Activated T-helper 1 cell treated with anti-CD3 and anti-CD28 coated beads, Interleukin-12 subunit alpha, Interleukin-12 subunit beta, Interleukin-2, Interleukin-4 antibody, amounts not matched to agents 30 ng/mL and 10 ng/mL and 1 ng/mL, durations not matched to agents 14 hours and 24 hours and 36 hours (primary cell): ENCODE data around the gene USF3. TPM values are rescaled to one million over a fixed set of nuclear protein-coding genes. Genes with fewer than 3 reads are reported as not detected.

Experiments
- DNase-seq: peaks from one replicate; pipeline ENCODE4 v3.0.0; 2021; ENCODE audit warnings: low spot score
- H3K27ac Mint-ChIP-seq: one replicate; pipeline ENCODE4 v1.8.0; 2021; ENCODE audit warnings: mild to moderate bottlenecking, mixed read lengths
- H3K27me3 Mint-ChIP-seq: one replicate; pipeline ENCODE4 v1.8.0; 2022; ENCODE audit warnings: mild to moderate bottlenecking, moderate library complexity, mixed read lengths; ENCODE audit not compliant: insufficient read depth
- H3K36me3 Mint-ChIP-seq: one replicate; pipeline ENCODE4 v1.8.0; 2021; ENCODE audit warnings: low read depth, mixed read lengths
- H3K4me1 Mint-ChIP-seq: one replicate; pipeline ENCODE4 v1.8.0; 2021; ENCODE audit warnings: low read depth, mixed read lengths
- H3K4me3 Mint-ChIP-seq: one replicate; pipeline ENCODE4 v1.8.0; 2021; ENCODE audit warnings: mild to moderate bottlenecking, moderate library complexity, mixed read lengths
- H3K9me3 Mint-ChIP-seq: one replicate; pipeline ENCODE4 v1.8.0; 2021; ENCODE audit warnings: mixed read lengths
- intact Hi-C: fragments of 100-400 bp; cut with micrococcal nuclease; formaldehyde crosslinking; loops from one replicate; pipeline ENCODE4 v1.15.1; 2024
- total RNA-seq: library from RNA; stranded (reverse); gene quantifications from 2 replicates; pipeline ENCODE4 v1.2.3, GENCODE V29; 2022

The USF3 gene
- total RNA-seq, 1 donor from 2014 or later, result 14.7 TPM

DNA sequence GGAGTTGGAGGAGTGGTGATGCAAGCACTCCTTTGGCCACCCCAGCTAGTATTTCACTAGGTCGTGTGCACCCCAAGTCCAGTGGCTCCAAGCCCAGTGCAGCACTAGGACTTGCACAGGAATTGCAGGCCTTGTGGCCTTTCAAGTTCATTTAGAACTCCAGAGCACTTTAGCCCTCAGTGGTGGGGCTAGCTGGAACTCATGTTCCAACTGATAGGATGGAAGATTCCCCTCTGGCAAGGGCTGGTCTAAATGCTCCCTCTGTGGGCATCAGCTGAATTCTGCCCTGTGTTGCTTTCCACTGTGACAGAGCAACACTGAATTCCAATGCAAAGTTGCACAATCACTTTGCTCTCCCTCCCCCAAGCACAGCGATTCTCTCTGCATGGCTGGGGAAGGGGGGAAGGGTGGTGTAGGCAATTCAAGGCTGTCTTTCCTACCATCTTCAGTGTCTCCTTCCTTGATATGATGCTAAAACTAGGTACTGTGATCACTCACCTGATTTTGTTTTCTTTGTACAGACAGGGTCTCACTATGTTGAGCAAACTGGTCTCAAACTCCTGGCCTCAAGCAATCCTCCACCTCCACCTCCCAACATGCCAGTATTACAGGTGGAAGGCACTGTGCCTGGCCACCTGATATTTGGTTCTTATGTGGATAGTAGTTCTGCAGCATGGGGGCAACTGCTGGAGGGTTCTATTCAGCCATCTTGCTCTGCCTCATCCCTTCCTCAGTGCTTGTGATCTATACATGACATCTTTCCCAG is 10.3 kb downstream of the USF3 start:
- peaks cover 13% of the 10 kb centered on the region for H3K36me3 Mint-ChIP-seq
- peaks cover 16% of the 10 kb centered on the region for H3K9me3 Mint-ChIP-seq
- no peak overlapping the region for H3K4me3 Mint-ChIP-seq
- intact Hi-C loops, result no loop called here
- no peaks in the 10 kb centered on the region for H3K27me3 Mint-ChIP-seq
- H3K27ac Mint-ChIP-seq, result no peak overlapping the region
- DNase-seq, result no peak
- H3K4me1 Mint-ChIP-seq, result no peaks in the 10 kb centered on the region

DNA sequence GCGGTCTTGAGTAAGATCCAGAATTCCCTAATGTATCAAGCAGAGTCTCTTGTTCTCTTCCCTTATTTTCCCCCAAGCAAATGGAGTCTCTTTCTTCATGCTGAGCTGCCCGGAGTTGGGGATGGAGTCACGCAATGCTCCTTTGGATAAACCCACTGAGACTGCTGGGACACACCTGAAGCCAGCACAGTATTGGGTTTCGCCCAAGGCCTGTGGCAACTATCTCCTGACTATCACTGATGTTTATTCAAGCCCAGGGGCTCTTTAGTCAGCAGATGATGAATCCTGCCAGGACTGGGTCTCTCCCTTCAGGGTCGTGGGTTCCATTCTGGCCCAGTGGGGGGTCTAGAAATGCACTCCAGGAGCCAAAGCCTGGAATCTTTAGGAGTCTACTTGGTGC is 11.3 kb downstream of the USF3 start:
- H3K27me3 Mint-ChIP-seq, result no peaks in the 10 kb centered on the region
- DNase-seq, result no peak
- no peaks in the 10 kb centered on the region for H3K4me1 Mint-ChIP-seq
- no peak overlapping the region for H3K27ac Mint-ChIP-seq
- H3K4me3 Mint-ChIP-seq, result no peak overlapping the region
- intact Hi-C loops, result no loop called here
- peaks cover 13% of the 10 kb centered on the region for H3K36me3 Mint-ChIP-seq
- peaks cover 16% of the 10 kb centered on the region for H3K9me3 Mint-ChIP-seq

DNA sequence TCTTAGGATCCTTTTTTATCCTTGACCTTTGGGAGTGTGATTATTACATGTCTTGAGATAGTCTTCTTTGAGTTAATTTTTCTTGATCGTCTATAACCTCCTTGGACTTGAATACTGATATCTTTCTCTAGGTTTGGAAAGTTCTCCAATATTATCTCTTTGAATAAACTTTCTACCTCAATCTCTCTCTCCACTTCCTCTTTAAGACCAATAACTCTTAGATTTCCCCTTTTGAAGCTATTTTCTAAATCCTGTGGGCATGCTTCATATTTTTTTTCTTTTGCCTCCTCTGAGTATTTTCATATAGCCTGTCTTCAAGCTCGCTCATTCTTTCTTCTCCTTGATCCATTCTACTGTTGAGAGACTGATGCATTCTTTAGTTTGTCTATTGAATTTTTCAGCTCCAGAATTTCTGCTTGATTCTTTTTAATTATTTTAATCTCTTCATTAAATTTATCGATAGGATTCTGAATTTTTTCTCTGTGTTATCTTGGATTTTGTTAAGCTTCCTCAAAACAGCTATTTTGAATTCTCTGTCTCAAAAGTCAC is 12.1 kb downstream of the USF3 start:
- intact Hi-C loops, result no loop called here

DNA sequence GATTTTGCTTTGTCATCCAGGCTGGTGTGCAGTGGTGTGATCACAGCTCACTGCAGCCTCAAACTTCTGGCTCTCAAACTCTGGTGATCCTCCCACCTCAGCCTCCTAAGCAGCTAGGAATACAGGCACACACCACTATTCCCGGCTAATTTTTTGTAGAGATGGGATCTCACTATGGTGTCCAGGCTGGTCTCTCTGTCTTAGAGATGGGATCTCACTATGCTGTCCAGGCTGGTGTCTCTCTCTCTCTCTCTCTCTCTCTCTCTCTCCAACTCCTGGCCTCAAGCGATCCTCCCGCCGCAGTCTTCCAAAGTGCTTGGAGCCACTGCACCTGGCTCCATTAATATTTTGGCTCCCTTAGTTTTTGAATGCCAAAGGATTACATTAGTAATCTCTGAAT is 17.7 kb downstream of the USF3 start:
- intact Hi-C loops, result no loop called here
- no peaks in the 10 kb centered on the region for H3K4me1 Mint-ChIP-seq
- no peak overlapping the region for H3K27ac Mint-ChIP-seq
- H3K4me3 Mint-ChIP-seq, result no peak overlapping the region
- peaks cover 19% of the 10 kb centered on the region for H3K36me3 Mint-ChIP-seq
- H3K27me3 Mint-ChIP-seq, result no peaks in the 10 kb centered on the region
- no peak for DNase-seq
- peaks cover 2% of the 10 kb centered on the region for H3K9me3 Mint-ChIP-seq

More for the DNA sequence above, 12.1 kb downstream of the USF3 start:
- H3K36me3 Mint-ChIP-seq, result peaks cover 13% of the 10 kb centered on the region
- H3K4me3 Mint-ChIP-seq, result no peak overlapping the region
- no peaks in the 10 kb centered on the region for H3K27me3 Mint-ChIP-seq
- H3K27ac Mint-ChIP-seq, result no peak overlapping the region
- no peak for DNase-seq
- H3K4me1 Mint-ChIP-seq, result no peaks in the 10 kb centered on the region
- peaks cover 16% of the 10 kb centered on the region for H3K9me3 Mint-ChIP-seq

DNA sequence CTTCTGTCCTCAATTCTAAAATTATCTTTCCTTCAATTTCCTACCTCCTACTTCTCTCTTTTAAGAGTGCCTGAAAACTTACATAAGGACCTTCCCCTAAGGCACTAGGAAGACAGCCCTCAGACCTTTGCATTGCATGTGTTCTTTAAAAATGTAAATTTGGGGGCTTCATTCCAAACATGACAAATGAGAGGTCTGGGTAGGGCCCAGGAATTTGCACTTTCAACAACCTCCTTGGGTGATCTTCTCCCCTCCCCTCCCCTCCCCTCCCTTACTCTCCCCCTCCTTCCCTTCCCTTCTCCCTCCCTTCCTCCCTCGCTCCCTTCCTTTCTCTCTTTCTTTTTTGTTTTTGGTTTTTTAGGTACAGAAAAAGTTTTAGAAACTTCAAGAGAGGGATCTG is 18.7 kb downstream of the USF3 start:
- Mint-ChIP-seq H3K27ac (no peak overlapping the region), H3K9me3 (no peaks in the 10 kb centered on the region), H3K4me1 (no peaks in the 10 kb centered on the region), H3K4me3 (no peak overlapping the region), H3K36me3 (peaks cover 21% of the 10 kb centered on the region), H3K27me3 (no peaks in the 10 kb centered on the region)
- intact Hi-C loops, result no loop called here
- no peak for DNase-seq

DNA sequence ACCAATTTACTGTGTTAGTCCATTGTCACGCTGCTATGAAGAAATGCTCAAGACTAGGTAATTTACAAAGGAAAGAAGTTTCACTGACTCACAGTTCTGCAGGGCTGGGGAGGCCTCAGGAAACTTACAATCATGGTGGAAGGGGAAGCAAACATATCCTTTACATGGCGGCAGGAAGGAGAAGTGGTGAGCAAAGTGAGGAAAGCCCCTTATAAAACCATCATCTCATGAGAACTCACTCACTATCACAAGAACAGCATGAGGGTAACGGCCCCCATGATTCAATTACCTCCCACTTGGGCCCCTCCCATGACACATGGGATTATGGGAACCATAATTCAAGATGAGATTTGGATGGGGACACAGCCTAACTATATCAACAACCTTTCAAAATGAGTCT is 20.2 kb downstream of the USF3 start:
- intact Hi-C loops, result no loop called here
- no peak overlapping the region for H3K27ac Mint-ChIP-seq

DNA sequence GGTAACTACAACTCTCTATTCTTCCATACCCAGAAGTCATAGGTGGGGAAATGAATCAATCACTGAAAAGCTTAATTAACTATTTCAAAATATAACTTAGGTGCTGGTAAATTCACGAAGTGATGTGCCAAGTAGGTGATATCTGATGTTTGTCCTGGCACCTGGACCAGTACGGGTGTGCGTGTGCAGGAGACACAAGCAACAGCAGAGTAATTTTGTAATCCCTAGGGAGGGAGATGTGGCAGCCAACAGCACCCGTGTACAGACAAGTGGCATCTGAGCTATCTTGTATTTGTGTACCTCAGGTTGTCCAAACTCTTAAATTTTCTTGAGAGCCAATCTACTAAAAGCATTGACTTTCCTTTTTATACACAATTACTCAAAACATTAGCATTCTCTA is 22.8 kb downstream of the USF3 start:
- DNase-seq, result no peak
- Mint-ChIP-seq H3K4me1 (peaks cover 2% of the 10 kb centered on the region), H3K9me3 (no peaks in the 10 kb centered on the region), H3K36me3 (peaks cover 28% of the 10 kb centered on the region), H3K27me3 (no peaks in the 10 kb centered on the region), H3K27ac (no peak overlapping the region), H3K4me3 (no peak overlapping the region)
- intact Hi-C loops, result no loop called here

More for the DNA sequence above, 20.2 kb downstream of the USF3 start:
- Mint-ChIP-seq H3K4me1 (no peaks in the 10 kb centered on the region), H3K27me3 (no peaks in the 10 kb centered on the region), H3K36me3 (peaks cover 22% of the 10 kb centered on the region), H3K9me3 (no peaks in the 10 kb centered on the region), H3K4me3 (no peak overlapping the region)
- DNase-seq, result no peak

DNA sequence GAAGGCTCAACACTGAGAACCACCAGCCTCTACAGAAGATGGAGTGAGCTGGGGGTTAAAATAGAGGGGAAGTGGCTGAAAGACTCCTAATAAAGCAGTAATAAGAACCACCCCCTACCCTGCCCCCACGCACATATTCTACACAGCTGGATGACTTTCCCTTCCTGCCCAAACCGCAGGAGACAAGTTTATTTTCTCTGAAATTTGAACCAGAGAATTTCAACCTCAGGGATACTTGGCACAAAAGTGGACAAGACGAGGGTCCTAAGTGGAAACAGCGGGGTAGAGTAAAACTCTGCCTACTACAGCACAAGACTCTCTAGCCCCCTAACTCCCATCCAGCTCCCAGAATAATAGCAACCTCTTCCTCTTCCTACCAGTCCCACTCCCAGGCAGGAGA is 28.4 kb downstream of the USF3 start:
- Mint-ChIP-seq H3K27me3 (no peaks in the 10 kb centered on the region), H3K27ac (no peak overlapping the region), H3K4me1 (peaks cover 28% of the 10 kb centered on the region), H3K36me3 (peaks cover 20% of the 10 kb centered on the region), H3K9me3 (no peaks in the 10 kb centered on the region), H3K4me3 (no peak overlapping the region)
- DNase-seq, result no peak
- intact Hi-C loops, result no loop called here

DNA sequence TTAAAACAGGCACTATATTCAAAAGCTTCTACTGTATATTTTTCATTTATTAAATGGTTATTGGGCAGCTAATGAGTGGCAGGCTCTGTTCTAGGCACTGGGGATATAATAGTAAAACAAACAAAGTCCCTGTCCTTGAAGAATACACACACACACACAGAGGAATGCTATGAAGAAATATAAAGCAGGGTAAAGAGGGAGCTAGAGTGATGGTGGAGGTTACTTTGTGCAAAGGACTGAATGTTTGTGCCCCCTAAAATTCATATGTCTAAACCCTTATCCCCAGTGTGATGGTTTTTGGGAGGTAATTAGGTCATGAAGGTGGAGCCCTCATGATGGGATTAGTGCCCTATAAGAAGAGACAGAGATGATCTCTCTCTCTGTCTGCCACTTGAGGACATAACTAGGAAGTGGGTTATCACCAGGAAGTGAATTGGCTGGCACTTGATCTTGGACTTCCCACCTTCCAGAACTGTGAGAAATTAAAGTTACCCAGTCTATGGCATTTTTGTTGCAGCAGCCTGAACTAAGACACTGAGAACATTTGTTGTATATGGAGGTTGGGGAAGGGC is 31.8 kb downstream of the USF3 start:
- Mint-ChIP-seq H3K9me3 (no peaks in the 10 kb centered on the region), H3K36me3 (peaks cover 32% of the 10 kb centered on the region)
- intact Hi-C loops, result no loop called here

DNA sequence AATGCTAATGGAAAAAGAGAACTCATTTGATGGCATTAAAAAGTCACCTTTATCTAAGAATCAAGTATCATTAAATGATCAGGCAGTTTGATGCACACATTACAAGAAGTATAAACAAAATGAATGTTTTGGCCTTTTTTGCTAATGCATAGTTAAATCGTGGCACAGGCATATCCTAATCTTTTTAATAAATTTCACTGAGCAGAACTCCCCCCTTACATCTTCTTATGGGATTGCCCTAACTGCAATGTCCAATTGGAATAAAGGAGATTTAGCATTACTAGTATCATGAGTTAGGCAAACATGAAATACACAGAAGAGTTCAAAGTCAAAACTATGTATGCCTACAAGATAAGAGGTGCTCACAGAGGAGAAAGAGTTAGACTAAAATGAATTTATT is 32.7 kb downstream of the USF3 start:
- Mint-ChIP-seq H3K4me3 (no peak overlapping the region), H3K27me3 (no peaks in the 10 kb centered on the region), H3K9me3 (no peaks in the 10 kb centered on the region), H3K36me3 (peaks cover 32% of the 10 kb centered on the region), H3K4me1 (peaks cover 27% of the 10 kb centered on the region), H3K27ac (no peak overlapping the region)
- intact Hi-C loops, result no loop called here
- DNase-seq, result no peak

More for the DNA sequence above, 31.8 kb downstream of the USF3 start:
- DNase-seq, result no peak
- no peak overlapping the region for H3K27ac Mint-ChIP-seq
- peaks cover 28% of the 10 kb centered on the region for H3K4me1 Mint-ChIP-seq
- H3K27me3 Mint-ChIP-seq, result no peaks in the 10 kb centered on the region
- no peak overlapping the region for H3K4me3 Mint-ChIP-seq

DNA sequence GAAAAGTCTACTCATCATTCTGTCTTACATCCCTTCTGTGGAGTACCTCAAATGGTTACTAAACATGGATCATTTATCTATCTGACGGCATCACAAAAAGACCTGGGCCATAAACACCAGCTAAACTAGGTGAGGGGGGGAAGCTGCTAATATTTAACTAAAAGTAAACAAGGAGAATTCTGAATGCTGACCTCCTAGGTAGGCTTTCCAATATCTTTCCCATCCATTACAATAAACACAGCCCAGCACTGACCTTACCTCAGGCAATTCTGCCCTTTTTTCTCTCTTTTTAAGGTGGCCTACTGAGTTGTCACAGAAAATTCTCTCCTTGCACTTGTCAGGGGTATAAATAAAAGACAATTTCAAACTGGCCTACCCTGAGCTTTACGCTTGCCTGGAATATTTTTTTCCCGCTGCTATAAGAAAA is 33.1 kb downstream of the USF3 start:
- Mint-ChIP-seq H3K9me3 (no peaks in the 10 kb centered on the region), H3K4me1 (peaks cover 23% of the 10 kb centered on the region), H3K27me3 (no peaks in the 10 kb centered on the region), H3K27ac (no peak overlapping the region), H3K4me3 (no peak overlapping the region), H3K36me3 (peaks cover 29% of the 10 kb centered on the region)
- DNase-seq, result no peak
- intact Hi-C loops, result no loop called here

DNA sequence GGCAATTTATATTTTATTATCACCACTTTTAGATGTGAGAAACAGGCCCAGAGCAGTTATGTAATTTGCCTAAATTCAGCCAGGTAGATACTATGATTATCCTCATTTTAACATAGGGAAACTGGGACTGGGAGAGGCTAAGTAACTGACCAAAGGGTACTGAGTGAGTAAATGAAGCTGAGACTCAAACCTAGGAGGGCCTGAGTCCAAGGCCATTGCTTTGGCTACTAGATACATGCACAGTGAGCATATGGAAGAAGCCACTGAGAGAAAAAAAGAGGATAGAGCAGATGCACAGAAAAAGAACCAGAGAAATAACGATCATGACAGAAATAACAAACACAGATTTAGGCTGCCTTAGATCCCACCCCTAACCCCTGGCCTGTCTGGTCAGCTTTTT is 33.6 kb downstream of the USF3 start:
- Mint-ChIP-seq H3K4me1 (peaks cover 18% of the 10 kb centered on the region), H3K27me3 (no peaks in the 10 kb centered on the region), H3K36me3 (peaks cover 33% of the 10 kb centered on the region), H3K27ac (no peak overlapping the region), H3K9me3 (no peaks in the 10 kb centered on the region), H3K4me3 (no peak overlapping the region)
- no peak for DNase-seq
- intact Hi-C loops, result no loop called here

DNA sequence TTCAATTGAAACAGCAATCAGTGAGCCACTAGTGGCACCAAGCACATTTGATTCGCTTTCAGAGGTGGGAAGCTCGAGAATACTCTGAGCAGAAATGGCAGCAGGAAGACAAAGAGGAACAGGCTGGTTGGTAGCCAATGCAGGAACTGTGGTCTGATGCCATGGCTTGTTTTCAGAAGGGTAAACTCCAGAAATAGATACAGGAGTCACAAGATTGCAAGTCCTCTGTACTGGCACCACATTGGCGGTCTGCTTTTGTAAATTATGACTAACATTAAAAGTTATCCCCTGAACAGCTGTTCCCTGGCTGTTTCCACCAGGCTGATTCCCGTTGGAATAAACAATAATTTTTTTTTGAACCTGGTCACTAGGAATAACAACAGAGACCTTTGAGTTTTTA is 35.5 kb downstream of the USF3 start:
- Mint-ChIP-seq H3K36me3 (peaks cover 39% of the 10 kb centered on the region), H3K27me3 (no peaks in the 10 kb centered on the region), H3K4me1 (peaks cover 6% of the 10 kb centered on the region)

More for the DNA sequence above, 35.5 kb downstream of the USF3 start:
- H3K27ac Mint-ChIP-seq, result no peak overlapping the region
- DNase-seq, result no peak
- no peaks in the 10 kb centered on the region for H3K9me3 Mint-ChIP-seq
- H3K4me3 Mint-ChIP-seq, result no peak overlapping the region
- intact Hi-C loops, result no loop called here
